DOHH2 (cell line): Measurements from ENCODE around the gene TMEM38A.

Experiments used
- H3F3A ChIP-seq: fragments of 200-600 bp; sonication (generic), shearing (Covaris generic); 2 replicates; pipeline ENCODE4 v1.6.0; 2016; ENCODE audit warnings: antibody characterized with exemption, mild to moderate bottlenecking; ENCODE audit not compliant: control insufficient read depth, insufficient read depth
- H3K27ac ChIP-seq: fragments of 200-600 bp; sonication (generic); 2 replicates; pipeline ENCODE4 v1.5.1; 2014; ENCODE audit warnings: low read depth, mild to moderate bottlenecking, low read length, moderate library complexity
- H3K27me3 ChIP-seq: fragments of 200-600 bp; sonication (generic); 2 replicates; pipeline ENCODE4 v1.6.1; 2014; ENCODE audit warnings: mild to moderate bottlenecking, low read length, mixed read lengths; ENCODE audit not compliant: control insufficient read depth
- H3K36me3 ChIP-seq: fragments of 200-600 bp; sonication (generic); 2 replicates; pipeline ENCODE4 v1.6.1; 2014; ENCODE audit warnings: mild to moderate bottlenecking, low read length, moderate library complexity, mixed read lengths; ENCODE audit not compliant: control insufficient read depth
- H3K4me1 ChIP-seq: fragments of 200-600 bp; sonication (generic); 2 replicates; pipeline ENCODE4 v1.6.1; 2014; ENCODE audit warnings: mild to moderate bottlenecking, low read length, mixed read lengths; ENCODE audit not compliant: control insufficient read depth
- H3K4me2 ChIP-seq: fragments of 200-600 bp; sonication (generic); 2 replicates; pipeline ENCODE4 v1.6.0; 2014; ENCODE audit warnings: mild to moderate bottlenecking, low read length, moderate library complexity
- H3K4me3 ChIP-seq: fragments of 200-600 bp; sonication (generic); 2 replicates; pipeline ENCODE4 v1.5.1; 2014; ENCODE audit warnings: mild to moderate bottlenecking, low read length, mixed read lengths
- H3K79me2 ChIP-seq: fragments of 200-600 bp; sonication (generic); 2 replicates; pipeline ENCODE4 v1.6.1; 2014; ENCODE audit warnings: mild to moderate bottlenecking, low read length, mixed read lengths; ENCODE audit not compliant: control insufficient read depth
- H3K9me2 ChIP-seq: fragments of 200-600 bp; sonication (generic); replicated peaks from 2 replicates; pipeline ENCODE4 v1.6.1; 2014; ENCODE audit warnings: mild to moderate bottlenecking, low read length, mixed read lengths; ENCODE audit not compliant: control insufficient read depth
- H3K9me3 ChIP-seq: fragments of 200-600 bp; sonication (generic); 2 replicates; pipeline ENCODE4 v1.6.1; 2014; ENCODE audit warnings: antibody characterized with exemption, low read length, mixed read lengths; ENCODE audit not compliant: control insufficient read depth, insufficient read depth
- H4K20me1 ChIP-seq: fragments of 200-600 bp; sonication (generic); 2 replicates; pipeline ENCODE4 v1.6.0; 2014; ENCODE audit warnings: low read depth, mild to moderate bottlenecking, antibody characterized with exemption, low read length, moderate library complexity; ENCODE audit not compliant: control insufficient read depth, insufficient read depth
- CTCF ChIP-seq: fragments of 200-600 bp; sonication (generic); IDR thresholded peaks from one replicate; pipeline ENCODE4 v1.5.1; 2014; ENCODE audit warnings: antibody characterized with exemption, mild to moderate bottlenecking, low read depth, low read length; ENCODE audit not compliant: poor library complexity, severe bottlenecking
- EZH2phosphoT487 ChIP-seq: fragments of 200-600 bp; sonication (generic); IDR thresholded peaks from 2 replicates; pipeline ENCODE4 v1.6.1; 2017; ENCODE audit warnings: borderline replicate concordance, mild to moderate bottlenecking, antibody characterized with exemption, low read length, moderate library complexity, mixed read lengths

TMEM38A gene

GRCh38 chr19:16638666-16639065 is 22.3 kb upstream of the TMEM38A start:
- peaks cover 73% of the 10 kb centered on the region for H3K36me3 ChIP-seq
- TF ChIP-seq CTCF (no peak), EZH2phosphoT487 (no peak)
- H3K79me2 ChIP-seq, result peaks cover 83% of the 10 kb centered on the region
- H3K4me3 ChIP-seq, result no peak overlapping the region
- 0 out of 2 replicates have a peak, but pooled peaks cover under 1% of the 10 kb centered on the region for H4K20me1 ChIP-seq
- no peaks in the 10 kb centered on the region for H3K9me3 ChIP-seq
- H3K9me2 ChIP-seq, result no peaks in the 10 kb centered on the region
- H3F3A ChIP-seq, result no peaks in the 10 kb centered on the region
- H3K4me1 ChIP-seq, result peaks cover 3% of the 10 kb centered on the region; the same call in 1 of the 2 replicates
- H3K27ac ChIP-seq, result no peak overlapping the region
- H3K27me3 ChIP-seq, result no peaks in the 10 kb centered on the region
- no peak overlapping the region for H3K4me2 ChIP-seq

GRCh38 chr19:16640951-16641350 is 20.0 kb upstream of the TMEM38A start:
- Histone ChIP-seq H3K27me3 (no peaks in the 10 kb centered on the region), H3K4me1 (peaks cover 3% of the 10 kb centered on the region; the same call in 1 of the 2 replicates), H3K9me3 (no peaks in the 10 kb centered on the region), H3F3A (no peaks in the 10 kb centered on the region), H3K4me2 (no peak overlapping the region), H3K4me3 (no peak overlapping the region), H3K79me2 (peaks cover 92% of the 10 kb centered on the region), H3K9me2 (no peaks in the 10 kb centered on the region), H3K27ac (no peak overlapping the region), H4K20me1 (0 out of 2 replicates have a peak, but pooled peaks cover 3% of the 10 kb centered on the region), H3K36me3 (peaks cover 78% of the 10 kb centered on the region)
- no peak for TF ChIP-seq EZH2phosphoT487
- TF ChIP-seq CTCF, result no peak

- Histone ChIP-seq H3F3A (no peaks in the 10 kb centered on the region; the same call in 1 of the 2 replicates), H3K36me3 (peaks cover 83% of the 10 kb centered on the region), H3K27me3 (no peaks in the 10 kb centered on the region), H3K4me1 (peaks cover 3% of the 10 kb centered on the region; the same call in 1 of the 2 replicates), H3K79me2 (peaks cover 92% of the 10 kb centered on the region), H3K4me3 (no peak overlapping the region), H3K27ac (no peak overlapping the region), H3K9me3 (no peaks in the 10 kb centered on the region), H3K9me2 (no peaks in the 10 kb centered on the region), H4K20me1 (0 out of 2 replicates have a peak, but pooled peaks cover 3% of the 10 kb centered on the region), H3K4me2 (no peak overlapping the region)
- no peak for TF ChIP-seq EZH2phosphoT487
- no peak for TF ChIP-seq CTCF
Measured at GRCh38 chr19:16641695-16642094, 19.2 kb upstream of the TMEM38A start.
